GM21737 (cell line): ENCODE data around the gene SLC9A3.

Source experiments
- ATAC-seq: cut with Tn5 transposase; IDR thresholded peaks from one replicate; pipeline ENCODE4 v1.9.1; 2021; ENCODE audit warnings: mild to moderate bottlenecking, moderate library complexity; ENCODE audit not compliant: unreplicated experiment

SLC9A3 gene

GRCh38 chr5:464843-465590 lies 59.2 kb downstream of the SLC9A3 start:
- ATAC-seq = no peak

- no peak for ATAC-seq
These were observed 59.8 kb downstream of the SLC9A3 start for GRCh38 chr5:464446-464842.

GRCh38 chr5:463952-464351 lies 60.3 kb downstream of the SLC9A3 start:
- ATAC-seq = no peak

- ATAC-seq = no peak
These were observed 60.9 kb downstream of the SLC9A3 start for GRCh38 chr5:463301-463700.

- no peak for ATAC-seq
These were observed 62.2 kb downstream of the SLC9A3 start for GRCh38 chr5:462051-462481.

GRCh38 chr5:460273-460625 lies 64.0 kb downstream of the SLC9A3 start:
- no peak for ATAC-seq

- no peak for ATAC-seq
These were observed 64.5 kb downstream of the SLC9A3 start for GRCh38 chr5:459562-460272.

GRCh38 chr5:458547-459353 lies 65.5 kb downstream of the SLC9A3 start:
- ATAC-seq = no peak

- ATAC-seq = no peak
These were observed 66.9 kb downstream of the SLC9A3 start for GRCh38 chr5:457195-457961.

- ATAC-seq = no peak
These were observed 67.7 kb downstream of the SLC9A3 start for GRCh38 chr5:456351-457194.

- ATAC-seq = no peak
These were observed 68.4 kb downstream of the SLC9A3 start for GRCh38 chr5:455806-456205.

GRCh38 chr5:454936-455335 lies 69.3 kb downstream of the SLC9A3 start:
- ATAC-seq = no peak

- no peak for ATAC-seq
These were observed 70.3 kb downstream of the SLC9A3 start for GRCh38 chr5:453725-454481.

- no peak for ATAC-seq
These were observed 71.1 kb downstream of the SLC9A3 start for GRCh38 chr5:452978-453710.

- no peak for ATAC-seq
These were observed 72.4 kb downstream of the SLC9A3 start for GRCh38 chr5:451587-452458.

- ATAC-seq = no peak
These were observed 75.1 kb downstream of the SLC9A3 start for GRCh38 chr5:449151-449550.

GRCh38 chr5:448766-449090 lies 75.5 kb downstream of the SLC9A3 start:
- no peak for ATAC-seq
